GM12874 (cell line): ENCODE data around the gene ZNF521.

Experiments used
- TF ChIP-seq, protein P1 (sequence below): IDR thresholded peaks from 2 replicates; pipeline ENCODE4 v1.5.1; 2011; ENCODE audit warnings: low read depth, mild to moderate bottlenecking, control low read depth, low read length, moderate library complexity; ENCODE audit not compliant: insufficient read depth

ZNF521 gene

GRCh38 chr18:25334588-25334987, 17.4 kb downstream of the ZNF521 start:
- TF ChIP-seq, protein P1, sequence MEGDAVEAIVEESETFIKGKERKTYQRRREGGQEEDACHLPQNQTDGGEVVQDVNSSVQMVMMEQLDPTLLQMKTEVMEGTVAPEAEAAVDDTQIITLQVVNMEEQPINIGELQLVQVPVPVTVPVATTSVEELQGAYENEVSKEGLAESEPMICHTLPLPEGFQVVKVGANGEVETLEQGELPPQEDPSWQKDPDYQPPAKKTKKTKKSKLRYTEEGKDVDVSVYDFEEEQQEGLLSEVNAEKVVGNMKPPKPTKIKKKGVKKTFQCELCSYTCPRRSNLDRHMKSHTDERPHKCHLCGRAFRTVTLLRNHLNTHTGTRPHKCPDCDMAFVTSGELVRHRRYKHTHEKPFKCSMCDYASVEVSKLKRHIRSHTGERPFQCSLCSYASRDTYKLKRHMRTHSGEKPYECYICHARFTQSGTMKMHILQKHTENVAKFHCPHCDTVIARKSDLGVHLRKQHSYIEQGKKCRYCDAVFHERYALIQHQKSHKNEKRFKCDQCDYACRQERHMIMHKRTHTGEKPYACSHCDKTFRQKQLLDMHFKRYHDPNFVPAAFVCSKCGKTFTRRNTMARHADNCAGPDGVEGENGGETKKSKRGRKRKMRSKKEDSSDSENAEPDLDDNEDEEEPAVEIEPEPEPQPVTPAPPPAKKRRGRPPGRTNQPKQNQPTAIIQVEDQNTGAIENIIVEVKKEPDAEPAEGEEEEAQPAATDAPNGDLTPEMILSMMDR, result no peak

DNA sequence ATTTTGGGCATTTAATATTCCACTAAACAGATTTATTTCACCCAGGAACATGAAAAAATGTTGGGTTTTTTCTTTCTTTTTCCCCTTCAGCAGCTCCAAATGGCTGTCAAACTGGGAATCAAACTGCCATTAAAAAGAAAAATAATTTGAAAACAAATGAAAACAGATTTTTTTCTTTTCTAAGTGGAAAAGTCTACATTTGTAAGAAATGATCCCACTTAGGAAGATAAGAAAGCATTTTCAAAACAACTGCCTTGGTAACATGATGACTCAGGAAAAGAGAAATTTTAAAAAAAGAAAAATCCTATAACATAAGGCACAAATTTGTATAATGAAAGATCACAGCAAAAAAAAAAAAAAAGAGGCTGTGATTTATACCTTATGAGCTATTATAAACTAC, 20.0 kb downstream of the ZNF521 start:
- TF ChIP-seq, protein P1, result no peak

- TF ChIP-seq, protein P1, result no peak
Measured at GRCh38 chr18:25329783-25330182, 22.2 kb downstream of the ZNF521 start.

GRCh38 chr18:25327584-25327983, 24.4 kb downstream of the ZNF521 start:
- TF ChIP-seq, protein P1, result no peak

GRCh38 chr18:25326361-25326952, 25.5 kb downstream of the ZNF521 start:
- TF ChIP-seq, protein P1, result no peak

GRCh38 chr18:25322806-25323205, 29.2 kb downstream of the ZNF521 start:
- TF ChIP-seq, protein P1, result no peak

DNA sequence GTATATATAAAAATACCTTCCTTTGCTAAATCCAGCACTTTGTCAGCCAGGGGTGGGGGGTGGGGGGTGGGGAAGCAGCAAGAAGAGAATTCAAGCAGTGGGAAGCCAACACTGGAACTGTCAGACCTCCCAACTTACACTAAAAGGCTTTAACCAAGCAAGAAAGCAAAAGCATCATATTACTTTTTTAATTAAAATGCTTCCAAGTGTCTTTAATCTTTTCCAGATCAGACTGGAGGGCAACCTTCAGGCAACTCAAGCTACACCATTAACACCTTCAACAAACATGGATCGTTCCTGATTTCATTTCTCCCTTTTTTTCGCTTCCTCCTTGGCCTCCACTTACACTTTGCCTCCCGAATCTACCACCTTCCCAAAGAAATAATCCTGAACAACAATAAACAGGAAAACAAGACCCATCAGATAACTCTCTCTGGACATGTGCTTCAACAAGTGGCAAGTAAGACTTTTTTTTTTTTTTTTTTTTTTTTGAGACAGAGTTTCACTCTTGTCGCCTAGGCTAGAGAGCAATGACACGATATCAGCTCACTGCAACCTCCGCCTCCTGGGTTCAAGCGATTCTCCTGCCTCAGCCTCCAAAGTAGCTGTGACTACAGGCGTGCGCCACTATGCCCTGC, 35.5 kb downstream of the ZNF521 start:
- TF ChIP-seq, protein P1, result no peak

- TF ChIP-seq, protein P1, result no peak
Measured at GRCh38 chr18:25314838-25315190, 37.2 kb downstream of the ZNF521 start.
